ENCODE data around the gene AACS. TPM values are rescaled to one million over a fixed set of nuclear protein-coding genes. Genes with fewer than 3 reads are reported as not detected.

Gene AACS
- polyA plus RNA-seq, 2 of the 4 experiments (the other 2 are of a cell fraction), result 18.6 to 20.4 TPM

- TF ChIP-seq, protein P1, sequence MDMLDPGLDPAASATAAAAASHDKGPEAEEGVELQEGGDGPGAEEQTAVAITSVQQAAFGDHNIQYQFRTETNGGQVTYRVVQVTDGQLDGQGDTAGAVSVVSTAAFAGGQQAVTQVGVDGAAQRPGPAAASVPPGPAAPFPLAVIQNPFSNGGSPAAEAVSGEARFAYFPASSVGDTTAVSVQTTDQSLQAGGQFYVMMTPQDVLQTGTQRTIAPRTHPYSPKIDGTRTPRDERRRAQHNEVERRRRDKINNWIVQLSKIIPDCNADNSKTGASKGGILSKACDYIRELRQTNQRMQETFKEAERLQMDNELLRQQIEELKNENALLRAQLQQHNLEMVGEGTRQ (IDR thresholded peaks at IDR 0.05), result no peak
- TF ChIP-seq POLR2A (IDR thresholded peaks at IDR 0.05; ENCODE audit: low read length) (no peak), POLR2AphosphoS2 (conservative IDR thresholded peaks at IDR 0.05; ENCODE audit: low read length) (no peak), ZSCAN20 (CRISPR knock-in tag; IDR thresholded peaks at IDR 0.05) (no peak)
- TF ChIP-seq, protein P2, sequence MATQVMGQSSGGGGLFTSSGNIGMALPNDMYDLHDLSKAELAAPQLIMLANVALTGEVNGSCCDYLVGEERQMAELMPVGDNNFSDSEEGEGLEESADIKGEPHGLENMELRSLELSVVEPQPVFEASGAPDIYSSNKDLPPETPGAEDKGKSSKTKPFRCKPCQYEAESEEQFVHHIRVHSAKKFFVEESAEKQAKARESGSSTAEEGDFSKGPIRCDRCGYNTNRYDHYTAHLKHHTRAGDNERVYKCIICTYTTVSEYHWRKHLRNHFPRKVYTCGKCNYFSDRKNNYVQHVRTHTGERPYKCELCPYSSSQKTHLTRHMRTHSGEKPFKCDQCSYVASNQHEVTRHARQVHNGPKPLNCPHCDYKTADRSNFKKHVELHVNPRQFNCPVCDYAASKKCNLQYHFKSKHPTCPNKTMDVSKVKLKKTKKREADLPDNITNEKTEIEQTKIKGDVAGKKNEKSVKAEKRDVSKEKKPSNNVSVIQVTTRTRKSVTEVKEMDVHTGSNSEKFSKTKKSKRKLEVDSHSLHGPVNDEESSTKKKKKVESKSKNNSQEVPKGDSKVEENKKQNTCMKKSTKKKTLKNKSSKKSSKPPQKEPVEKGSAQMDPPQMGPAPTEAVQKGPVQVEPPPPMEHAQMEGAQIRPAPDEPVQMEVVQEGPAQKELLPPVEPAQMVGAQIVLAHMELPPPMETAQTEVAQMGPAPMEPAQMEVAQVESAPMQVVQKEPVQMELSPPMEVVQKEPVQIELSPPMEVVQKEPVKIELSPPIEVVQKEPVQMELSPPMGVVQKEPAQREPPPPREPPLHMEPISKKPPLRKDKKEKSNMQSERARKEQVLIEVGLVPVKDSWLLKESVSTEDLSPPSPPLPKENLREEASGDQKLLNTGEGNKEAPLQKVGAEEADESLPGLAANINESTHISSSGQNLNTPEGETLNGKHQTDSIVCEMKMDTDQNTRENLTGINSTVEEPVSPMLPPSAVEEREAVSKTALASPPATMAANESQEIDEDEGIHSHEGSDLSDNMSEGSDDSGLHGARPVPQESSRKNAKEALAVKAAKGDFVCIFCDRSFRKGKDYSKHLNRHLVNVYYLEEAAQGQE (IDR thresholded peaks at IDR 0.05), result no peak
Measured at GRCh38 chr12:125092108-125092871, 27.1 kb downstream of the AACS start (continued).

DNA sequence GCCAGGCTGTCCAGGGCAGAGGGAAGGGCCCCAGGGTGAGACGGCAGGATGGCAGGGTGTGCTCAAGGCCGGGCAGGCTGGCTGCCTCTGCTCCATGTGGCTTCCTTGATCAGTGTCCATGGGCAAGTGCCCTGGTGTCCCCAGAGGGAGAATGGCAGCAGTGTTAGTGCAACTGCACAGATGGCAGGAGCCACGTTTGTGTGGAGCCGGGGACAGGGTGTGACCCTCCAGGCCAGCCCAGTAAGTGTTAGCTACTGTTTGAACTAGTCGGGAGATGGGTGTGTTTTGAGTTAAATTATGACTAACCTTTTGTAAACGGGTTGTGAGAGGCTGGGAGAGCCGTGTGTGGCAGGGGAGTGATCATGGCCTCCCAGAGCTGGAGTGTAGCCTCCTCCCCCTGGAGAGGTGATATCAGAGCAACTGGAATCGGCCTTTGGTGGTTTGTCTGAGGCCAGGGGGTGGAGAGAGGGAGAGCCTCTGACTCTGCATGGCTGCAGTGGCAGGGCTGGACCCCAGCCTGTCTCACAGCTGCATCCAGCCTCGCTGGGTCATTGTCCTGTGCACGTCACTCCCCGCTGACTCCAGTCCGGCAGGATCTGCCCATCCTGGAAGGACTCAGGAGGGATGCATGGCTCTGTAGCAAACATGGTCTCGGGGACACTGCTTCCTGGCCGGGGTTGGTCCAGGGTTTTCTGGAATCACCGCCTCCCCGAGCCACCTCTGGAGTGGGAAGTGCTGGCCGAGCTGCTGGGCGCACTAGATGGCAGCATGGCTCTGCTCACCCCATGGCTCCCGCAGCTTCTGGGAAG lies 27.8 kb downstream of the AACS start:
- H3K4me1 ChIP-seq, result peaks cover 18% of the 10 kb centered on the region
- no peaks in the 10 kb centered on the region for H3K9me3 ChIP-seq
- peak overlapping the region; percentile 15; the same call in 1 of the 3 replicates for H3K4me3 ChIP-seq
- TF ChIP-seq GATA3 (IDR thresholded peaks at IDR 0.05; ENCODE audit: borderline replicate concordance), result no peak
- peak; percentile 42 to 50; a peak in 4 of 5 replicates for TF ChIP-seq RAD21 (conservative IDR thresholded peaks at IDR 0.05 in 1 of 2, IDR thresholded peaks at IDR 0.05 in 1 of 2)
- peak overlapping the region; percentile 84 for H3K4me2 ChIP-seq
- ATAC-seq, result peak; percentile 62 to 79
- CTCF ChIA-PET, result interaction anchor here (0.6 to 1.6 kb wide), 2 partner anchors 11 to 56 kb away, joined by 3 to 4 read pairs; no protein-coding TSS in a partner anchor
- POLR2A ChIA-PET, result no interaction called here
- WGBS (ENCODE audit: missing lambda C conversion rate), result 51% methylated on average over 19 of the region's 19 CpGs
- peak overlapping the region; percentile 70 to 80 for H3K27ac ChIP-seq
- peak; percentile 54 for FAIRE-seq
- peak in 1 of 2 experiments; percentile 63 for DNase-seq (ENCODE audit: low read depth in 1 of 2, low spot score in 1 of 2)

GRCh38 chr12:125093681-125094330 lies 28.6 kb downstream of the AACS start:
- Histone ChIP-seq H3K27ac (peak overlapping the region in 1 of 2 experiments; percentile 80; a peak in 2 of 6 replicates), H3K9me3 (no peaks in the 10 kb centered on the region), H3K4me3 (no peak overlapping the region), H3K4me1 (peaks cover 18% of the 10 kb centered on the region), H3K4me2 (no peak overlapping the region)
- no peak for TF ChIP-seq GATA3 (IDR thresholded peaks at IDR 0.05; ENCODE audit: borderline replicate concordance)
- TF ChIP-seq FOSL2 (IDR thresholded peaks at IDR 0.05), result no peak
- no peak for TF ChIP-seq FOSL2 (CRISPR knock-in tag; IDR thresholded peaks at IDR 0.05)
- no peak for TF ChIP-seq PHF8 (IDR thresholded peaks at IDR 0.05; ENCODE audit: borderline replicate concordance, low read depth)
- TF ChIP-seq JUN (IDR thresholded peaks at IDR 0.05), result no peak
- CTCF ChIA-PET, result interaction anchor here (0.6 to 1.6 kb wide), 2 partner anchors 12 to 55 kb away, joined by 3 to 4 read pairs; no protein-coding TSS in a partner anchor
- 94% methylated on average over 26 of the region's 26 CpGs for WGBS (ENCODE audit: missing lambda C conversion rate)
- POLR2A ChIA-PET, result no interaction called here
- FAIRE-seq (no peak), DNase-seq (ENCODE audit: low read depth in 1 of 2, low spot score in 1 of 2) (no peak), ATAC-seq (no peak)

- DNase-seq (ENCODE audit: low read depth in 1 of 2, low spot score in 1 of 2) (no peak), FAIRE-seq (no peak), ATAC-seq (no peak)
- POLR2A ChIA-PET, result no interaction called here
- CTCF ChIA-PET, result no interaction called here
- Histone ChIP-seq H3K4me3 (no peak overlapping the region), H3K9me3 (no peaks in the 10 kb centered on the region), H3K4me2 (no peak overlapping the region), H3K27ac (no peak overlapping the region), H3K4me1 (peaks cover 34% of the 10 kb centered on the region)
- 80% methylated on average over 5 of the region's 7 CpGs for WGBS (ENCODE audit: missing lambda C conversion rate)
- TF ChIP-seq ZNF302 (CRISPR knock-in tag; IDR thresholded peaks at IDR 0.05) (no peak), FOSL2 (IDR thresholded peaks at IDR 0.05) (no peak), FOSL2 (CRISPR knock-in tag; IDR thresholded peaks at IDR 0.05) (no peak), JUN (IDR thresholded peaks at IDR 0.05) (no peak), EP300 (IDR thresholded peaks at IDR 0.05) (no peak), ZC3H11A (IDR thresholded peaks at IDR 0.05) (no peak)
- TF ChIP-seq, protein P2 (IDR thresholded peaks at IDR 0.05), result no peak
Measured at GRCh38 chr12:125096894-125097293, 31.7 kb downstream of the AACS start.

Data from A549 (cell line).